AG09309 (cell line): ENCODE data around the gene DBP.

Experiments used
- DNase-seq: peaks from one replicate; pipeline ENCODE4 v3.0.0-alpha.2; 2010; ENCODE audit warnings: low read depth
- H3K4me3 ChIP-seq: 2 replicates; pipeline ENCODE4 v1.5.1; 2011; ENCODE audit warnings: mild to moderate bottlenecking, low read depth, low read length, moderate library complexity; ENCODE audit not compliant: control insufficient read depth
- TF ChIP-seq, protein P1 (sequence below): IDR thresholded peaks from 2 replicates; pipeline ENCODE4 v1.5.1; 2011; ENCODE audit warnings: mild to moderate bottlenecking, low read depth, low read length, inconsistent platforms; ENCODE audit not compliant: insufficient read depth, control insufficient read depth; ENCODE audit errors: missing control alignments

The DBP gene

GRCh38 chr19:48665786-48666185, 28.6 kb upstream of the DBP start:
- no peak overlapping the region for H3K4me3 ChIP-seq
- no peak for DNase-seq
- TF ChIP-seq, protein P1, sequence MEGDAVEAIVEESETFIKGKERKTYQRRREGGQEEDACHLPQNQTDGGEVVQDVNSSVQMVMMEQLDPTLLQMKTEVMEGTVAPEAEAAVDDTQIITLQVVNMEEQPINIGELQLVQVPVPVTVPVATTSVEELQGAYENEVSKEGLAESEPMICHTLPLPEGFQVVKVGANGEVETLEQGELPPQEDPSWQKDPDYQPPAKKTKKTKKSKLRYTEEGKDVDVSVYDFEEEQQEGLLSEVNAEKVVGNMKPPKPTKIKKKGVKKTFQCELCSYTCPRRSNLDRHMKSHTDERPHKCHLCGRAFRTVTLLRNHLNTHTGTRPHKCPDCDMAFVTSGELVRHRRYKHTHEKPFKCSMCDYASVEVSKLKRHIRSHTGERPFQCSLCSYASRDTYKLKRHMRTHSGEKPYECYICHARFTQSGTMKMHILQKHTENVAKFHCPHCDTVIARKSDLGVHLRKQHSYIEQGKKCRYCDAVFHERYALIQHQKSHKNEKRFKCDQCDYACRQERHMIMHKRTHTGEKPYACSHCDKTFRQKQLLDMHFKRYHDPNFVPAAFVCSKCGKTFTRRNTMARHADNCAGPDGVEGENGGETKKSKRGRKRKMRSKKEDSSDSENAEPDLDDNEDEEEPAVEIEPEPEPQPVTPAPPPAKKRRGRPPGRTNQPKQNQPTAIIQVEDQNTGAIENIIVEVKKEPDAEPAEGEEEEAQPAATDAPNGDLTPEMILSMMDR = no peak

DNA sequence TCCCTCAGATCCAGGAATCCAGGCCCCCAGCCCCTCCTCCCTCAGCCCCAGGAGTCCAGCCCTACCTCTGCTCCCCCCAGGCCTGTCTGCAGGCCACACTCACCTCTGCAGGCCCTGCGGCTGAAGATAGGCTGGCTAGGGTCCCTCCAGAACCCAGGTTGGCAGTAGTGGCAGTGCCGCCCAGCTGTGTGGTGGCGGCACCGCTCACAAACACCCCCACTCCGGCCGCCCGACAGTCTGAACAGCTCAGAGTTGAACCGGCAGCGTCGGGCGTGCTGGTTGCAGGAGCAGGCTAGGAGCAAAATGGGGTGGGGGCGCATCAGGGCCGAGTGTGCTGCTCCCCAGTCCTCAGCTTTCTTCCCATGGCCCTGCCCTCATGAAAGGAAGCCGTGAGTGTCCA, 27.3 kb upstream of the DBP start:
- no peak for DNase-seq

DNA sequence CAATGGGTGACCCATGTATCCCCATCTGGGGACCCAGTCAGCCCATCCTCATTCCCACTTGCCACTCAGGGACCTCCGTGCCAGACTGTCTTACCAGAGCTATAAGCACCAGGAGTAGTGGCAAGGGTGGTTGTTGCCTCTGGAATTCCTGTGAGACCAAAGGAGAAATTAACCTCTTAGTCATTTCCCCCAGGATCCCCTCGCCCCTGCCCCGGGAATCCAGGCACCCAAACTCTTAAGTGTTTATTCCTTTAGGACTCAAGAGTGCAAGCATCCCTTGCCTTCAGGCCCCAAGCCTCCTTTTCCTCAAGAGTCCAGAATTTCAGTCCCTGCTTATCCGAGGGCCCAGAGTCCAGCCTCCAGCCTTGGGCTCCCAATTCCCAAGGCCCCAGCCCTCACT, 26.5 kb upstream of the DBP start:
- no peak overlapping the region for H3K4me3 ChIP-seq
- TF ChIP-seq, protein P1 = no peak
- DNase-seq = no peak

More for the DNA sequence above, 27.3 kb upstream of the DBP start:
- TF ChIP-seq, protein P1 = no peak
- no peak overlapping the region for H3K4me3 ChIP-seq

GRCh38 chr19:48661711-48662090, 24.5 kb upstream of the DBP start:
- no peak overlapping the region for H3K4me3 ChIP-seq
- TF ChIP-seq, protein P1 = no peak
- no peak for DNase-seq

- no peak overlapping the region for H3K4me3 ChIP-seq
- peak; percentile 46 for DNase-seq
- TF ChIP-seq, protein P1 = no peak
Measured at GRCh38 chr19:48660852-48661710, 23.9 kb upstream of the DBP start.

GRCh38 chr19:48659768-48660167, 22.6 kb upstream of the DBP start:
- H3K4me3 ChIP-seq = no peak overlapping the region
- DNase-seq = no peak
- TF ChIP-seq, protein P1 = no peak
